H1 (cell line): ENCODE data around the gene EML4. TPM values are rescaled to one million over a fixed set of nuclear protein-coding genes. Genes with fewer than 3 reads are reported as not detected.

Source experiments
- CTCF ChIA-PET: fragments of 300-600 bp; sonication (Branson Sonifier 250); formaldehyde crosslinking; loops from one replicate; lab custom pipeline; 2021; ENCODE audit not compliant: partially characterized antibody; lab: Charles Lee
- POLR2A ChIA-PET: fragments of 300-600 bp; sonication (Branson Sonifier 250); formaldehyde crosslinking; loops from one replicate; lab custom pipeline; 2021; ENCODE audit warnings: inconsistent platforms; ENCODE audit not compliant: partially characterized antibody; lab: Charles Lee
- DNase-seq, 2 experiments: peaks; one replicate each; pipeline versions ENCODE4 v3.0.0 to v3.0.0-alpha.2; 2010 to 2022; ENCODE audit warnings: low spot score in 2 of 2, low read depth in 1 of 2, mixed read lengths in 1 of 2
- FAIRE-seq: peaks from 2 replicates; lab custom pipeline; 2011; peaks lifted over from hg19 to GRCh38; lab: Jason Lieb, UNC
- H2AFZ ChIP-seq: 2 replicates; pipeline ENCODE4 v1.8.1; 2012; ENCODE audit warnings: low read length, inconsistent platforms
- H2AK5ac ChIP-seq: 2 replicates; pipeline ENCODE4 v1.6.1; 2013; ENCODE audit warnings: low read depth, low read length
- H2BK120ac ChIP-seq: replicated peaks from 2 replicates; pipeline ENCODE3; 2013; ENCODE audit warnings: low read depth, low read length, inconsistent platforms
- H2BK12ac ChIP-seq: 2 replicates; pipeline ENCODE4 v1.6.1; 2013; ENCODE audit warnings: low read depth, low read length
- H2BK15ac ChIP-seq: 2 replicates; pipeline ENCODE4 v1.6.1; 2013; ENCODE audit warnings: low read length
- H2BK20ac ChIP-seq: 2 replicates; pipeline ENCODE4 v1.6.1; 2013; ENCODE audit warnings: low read length
- H2BK5ac ChIP-seq: 2 replicates; pipeline ENCODE4 v1.6.1; 2013; ENCODE audit warnings: low read depth, low read length
- H3K14ac ChIP-seq: 2 replicates; pipeline ENCODE4 v1.6.1; 2013; ENCODE audit warnings: inconsistent platforms; ENCODE audit not compliant: insufficient read length
- H3K18ac ChIP-seq: 2 replicates; pipeline ENCODE4 v1.6.1; 2013; ENCODE audit warnings: low read length; ENCODE audit errors: extremely low read depth
- H3K23ac ChIP-seq: 2 replicates; pipeline ENCODE4 v1.6.1; 2013; ENCODE audit warnings: inconsistent platforms; ENCODE audit not compliant: insufficient read length
- H3K23me2 ChIP-seq: 2 replicates; pipeline ENCODE4 v1.6.1; 2013; ENCODE audit warnings: low read depth, low read length
- H3K27ac ChIP-seq: 2 replicates; pipeline ENCODE4 v1.6.1; 2011; ENCODE audit warnings: low read depth, low read length, inconsistent platforms
- H3K27me3 ChIP-seq, 4 experiments: replicated peaks in 1 of 4; 1 replicate in 1 of 4; 2 replicates in 3 of 4; pipeline versions ENCODE4 v1.6.1 to v1.8.1; 2011 to 2013; ENCODE audit warnings: low read length in 3 of 4, mild to moderate bottlenecking in 3 of 4, inconsistent platforms in 2 of 4, mixed read lengths in 2 of 4, moderate library complexity in 1 of 4; ENCODE audit not compliant: control insufficient read depth in 3 of 4, insufficient read depth in 3 of 4; ENCODE audit errors: extremely low read depth in 1 of 4
- H3K36me3 ChIP-seq, 4 experiments: 2 replicates each; pipeline versions ENCODE4 v1.6.1 to v1.8.1; 2011 to 2013; ENCODE audit warnings: mild to moderate bottlenecking in 4 of 4, low read length in 3 of 4, moderate library complexity in 2 of 4, control low read depth in 1 of 4, inconsistent platforms in 1 of 4; ENCODE audit not compliant: insufficient read depth in 4 of 4, control insufficient read depth in 2 of 4
- H3K4ac ChIP-seq: replicated peaks from 2 replicates; pipeline ENCODE3; 2013; ENCODE audit warnings: low read length, low read depth, mixed read lengths, inconsistent platforms; ENCODE audit not compliant: insufficient read length
- H3K4me1 ChIP-seq, 4 experiments: replicated peaks in 1 of 4; 1 replicate in 1 of 4; 2 replicates in 3 of 4; pipeline versions ENCODE4 v1.6.1 to v1.8.1; 2011 to 2013; ENCODE audit warnings: low read length in 3 of 4, inconsistent platforms in 2 of 4, mixed read lengths in 1 of 4; ENCODE audit not compliant: insufficient read depth in 4 of 4, control insufficient read depth in 3 of 4
- H3K4me2 ChIP-seq, 2 experiments: 2 replicates each; pipeline versions ENCODE4 v1.6.1 to v1.8.1; 2011 to 2013; ENCODE audit warnings: low read depth in 2 of 2, low read length in 2 of 2, control low read depth in 1 of 2, inconsistent platforms in 1 of 2, mild to moderate bottlenecking in 1 of 2; ENCODE audit not compliant: insufficient read depth in 1 of 2
- H3K4me3 ChIP-seq, 4 experiments: fragments of 200-600, 300-600 bp in 1 of 4; sonication (generic), shearing (Covaris generic), sonication (Bioruptor Twin) in 1 of 4; 2 replicates each; pipeline versions ENCODE4 v1.5.1 to v1.8.1; 2011 to 2016; ENCODE audit warnings: low read length in 4 of 4, low read depth in 3 of 4, control low read depth in 2 of 4, inconsistent platforms in 2 of 4, mild to moderate bottlenecking in 2 of 4, mixed read lengths in 1 of 4, moderate library complexity in 1 of 4; ENCODE audit not compliant: insufficient read depth in 2 of 4; ENCODE audit errors: extremely low read depth in 1 of 4
- H3K56ac ChIP-seq: replicated peaks from 2 replicates; pipeline ENCODE3; 2013; ENCODE audit warnings: low read depth, mild to moderate bottlenecking, mixed read lengths, low read length, inconsistent platforms; ENCODE audit not compliant: insufficient read length
- H3K79me1 ChIP-seq: 2 replicates; pipeline ENCODE4 v1.6.1; 2013; ENCODE audit warnings: low read depth, low read length, control low read depth
- H3K79me2 ChIP-seq, 2 experiments: 2 replicates each; pipeline versions ENCODE4 v1.6.1 to v1.8.1; 2012 to 2013; ENCODE audit warnings: low read length in 2 of 2, mild to moderate bottlenecking in 2 of 2, inconsistent platforms in 1 of 2; ENCODE audit not compliant: insufficient read depth in 2 of 2, control insufficient read depth in 1 of 2
- H3K9ac ChIP-seq, 4 experiments: replicated peaks in 1 of 4; 1 replicate in 1 of 4; 2 replicates in 3 of 4; pipeline versions ENCODE4 v1.6.1 to v1.8.1; 2011 to 2013; ENCODE audit warnings: low read depth in 3 of 4, low read length in 3 of 4, control low read depth in 2 of 4, mild to moderate bottlenecking in 2 of 4, moderate library complexity in 2 of 4, inconsistent platforms in 1 of 4; ENCODE audit errors: extremely low read depth in 1 of 4
- H3K9me3 ChIP-seq, 2 experiments: 2 replicates each; pipeline versions ENCODE4 v1.6.1 to v1.8.1; 2012 to 2013; ENCODE audit warnings: mild to moderate bottlenecking in 2 of 2, moderate library complexity in 2 of 2, control low read depth in 1 of 2, inconsistent platforms in 1 of 2, low read depth in 1 of 2, low read length in 1 of 2, mixed read lengths in 1 of 2; ENCODE audit not compliant: insufficient read depth in 2 of 2
- H4K20me1 ChIP-seq, 2 experiments: replicated peaks in 1 of 2; 2 replicates each; pipeline versions ENCODE3 to v1.8.1; 2011 to 2013; ENCODE audit warnings: inconsistent platforms in 2 of 2, low read length in 2 of 2, mild to moderate bottlenecking in 1 of 2; ENCODE audit not compliant: insufficient read depth in 2 of 2, control insufficient read depth in 1 of 2
- H4K5ac ChIP-seq: 2 replicates; pipeline ENCODE4 v1.6.1; 2013; ENCODE audit warnings: low read length, low read depth, mixed read lengths, inconsistent platforms; ENCODE audit not compliant: insufficient read length
- H4K8ac ChIP-seq: 2 replicates; pipeline ENCODE4 v1.8.0; 2013; ENCODE audit warnings: mild to moderate bottlenecking, moderate library complexity, low read length, inconsistent platforms; ENCODE audit not compliant: insufficient read depth; ENCODE audit errors: extremely low read depth
- H4K91ac ChIP-seq: replicated peaks from 2 replicates; pipeline ENCODE3; 2013; ENCODE audit warnings: low read length, mixed read lengths, inconsistent platforms; ENCODE audit not compliant: insufficient read length
- BCL11A ChIP-seq, 2 experiments: IDR thresholded peaks; one replicate each; pipeline ENCODE4 v1.6.1; 2011; ENCODE audit warnings: low read depth in 2 of 2, low read length in 2 of 2, mild to moderate bottlenecking in 2 of 2
- CHD1 ChIP-seq: IDR thresholded peaks from 2 replicates; pipeline ENCODE4 v1.6.1; 2012; ENCODE audit warnings: low read depth, low read length, improper control_type of control experiment
- HDAC6 ChIP-seq: IDR thresholded peaks from one replicate; pipeline ENCODE4 v1.7.1; 2012; ENCODE audit warnings: low read depth, mild to moderate bottlenecking, inconsistent platforms, low read length, moderate library complexity
- MAX ChIP-seq: IDR thresholded peaks from 2 replicates; pipeline ENCODE4 v1.6.1; 2012; ENCODE audit warnings: inconsistent platforms
- NRF1 ChIP-seq: IDR thresholded peaks from 2 replicates; pipeline ENCODE4 v1.6.1; 2011; ENCODE audit warnings: mild to moderate bottlenecking, low read depth, low read length, improper control_type of control experiment
- RNF2 ChIP-seq: fragments of 200-900, 300-1000 bp; sonication (generic); IDR thresholded peaks from 2 replicates; pipeline ENCODE4 v1.7.1; 2016; ENCODE audit warnings: borderline replicate concordance, low read depth, mild to moderate bottlenecking, antibody characterized with exemption, low read length; ENCODE audit not compliant: poor library complexity, severe bottlenecking; ENCODE audit errors: missing control alignments
- SP2 ChIP-seq: IDR thresholded peaks from 2 replicates; pipeline ENCODE4 v1.6.1; 2012; ENCODE audit warnings: mild to moderate bottlenecking, low read length, inconsistent platforms
- SP4 ChIP-seq: IDR thresholded peaks from 2 replicates; pipeline ENCODE4 v1.6.1; 2012; ENCODE audit warnings: low read length, inconsistent platforms
- SUZ12 ChIP-seq: fragments of 200-600 bp; sonication (generic); IDR thresholded peaks from 2 replicates; pipeline ENCODE4 v1.6.1; 2012; ENCODE audit warnings: mild to moderate bottlenecking, inconsistent platforms, low read length, moderate library complexity, mixed read lengths
- YY1 ChIP-seq: IDR thresholded peaks from 2 replicates; pipeline ENCODE4 v1.6.1; 2011; ENCODE audit warnings: low read depth, mild to moderate bottlenecking, low read length
- WGBS, 2 experiments: shearing (Covaris generic) in 1 of 2; methylation state at CpG; one replicate each; pipeline versions ENCODE4 v1.1.6 to v1.1.7; 2013 to 2015; ENCODE audit warnings: low lambda C conversion rate in 2 of 2, mixed read lengths in 2 of 2, inconsistent platforms in 1 of 2, low coverage in 1 of 2, missing lambda C conversion rate in 1 of 2; ENCODE audit not compliant: insufficient replicate concordance in 2 of 2, insufficient coverage in 1 of 2, insufficient read length in 1 of 2; ENCODE audit errors: extremely low coverage in 1 of 2, missing lambda C conversion rate in 1 of 2; 5-methylcytosine and 5-hydroxymethylcytosine counted together
- polyA plus RNA-seq, 7 experiments: library from polyadenylated mRNA; depleted of rRNA in 3 of 7; stranded (reverse) in 5 of 7; unstranded in 2 of 7; fragments of >200 nt in 5 of 7; fragments of 200-250 nt in 2 of 7; gene quantifications; 1 replicate in 5 of 7; 2 replicates in 1 of 7; 4 replicates in 1 of 7; pipeline versions ENCODE4 v1.2.1 to v1.2.3, GENCODE V29; 2011 to 2013; ENCODE audit warnings: missing spikeins in 2 of 7, mixed read lengths in 2 of 7
- total RNA-seq: library from RNA; stranded (reverse); fragmentation: NEBNext Ultra II Directional; extraction: Animal tissue kit (Norgen Biotek cat#: 25700); gene quantifications from 2 replicates; pipeline ENCODE4 v1.2.1, GENCODE V29; 2021
- TF ChIP-seq, protein P1 (sequence below), 3 experiments: IDR thresholded peaks; 1 replicate in 2 of 3; 2 replicates in 1 of 3; pipeline versions ENCODE4 v1.5.1 to v1.6.1; 2011; ENCODE audit warnings: low read length in 3 of 3, mild to moderate bottlenecking in 3 of 3, inconsistent platforms in 2 of 3, low read depth in 1 of 3, moderate library complexity in 1 of 3; ENCODE audit not compliant: insufficient read depth in 1 of 3; ENCODE audit errors: control extremely low read depth in 1 of 3

The EML4 gene
- total and polyA plus RNA-seq, 2 of the 8 experiments (the other 6 are each of a cell fraction or from before 2014, with no cell fraction given) = 50.1 to 104 TPM

DNA sequence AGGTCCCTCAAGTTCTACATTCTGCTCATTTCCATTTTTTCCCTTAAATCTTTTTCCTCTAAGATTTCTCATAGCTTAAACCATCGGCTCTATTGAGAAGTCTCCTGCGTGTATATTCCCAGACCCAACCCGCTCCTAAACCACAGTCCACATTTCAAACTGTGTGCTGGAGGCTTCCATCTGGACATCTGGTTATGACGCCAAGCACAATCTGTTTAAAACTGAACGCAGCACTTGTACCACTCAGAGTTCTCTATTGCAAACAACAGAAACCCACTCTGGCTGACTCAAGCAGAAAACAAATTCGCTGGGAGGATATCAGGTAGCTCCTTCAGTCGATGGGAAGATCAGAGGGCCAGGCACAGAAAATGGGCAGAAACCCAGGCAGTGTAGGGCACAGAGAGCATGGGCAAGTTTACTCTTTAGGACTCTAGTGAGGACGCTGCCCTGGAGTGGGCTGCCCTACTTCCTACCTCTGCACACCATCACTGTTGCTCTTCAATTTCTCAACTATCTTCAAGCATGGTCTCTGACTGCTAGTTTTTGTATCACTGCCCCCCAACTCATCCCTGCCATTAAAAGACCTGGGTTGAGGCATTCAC lies 5.6 kb upstream of the EML4 start:
- Histone ChIP-seq H3K14ac (no peak overlapping the region), H2AK5ac (no peak overlapping the region), H3K9ac (no peak overlapping the region), H3K56ac (no peak overlapping the region), H3K23me2 (no peaks in the 10 kb centered on the region), H3K36me3 (no peaks in the 10 kb centered on the region), H3K27me3 (no peaks in the 10 kb centered on the region), H2BK20ac (no peak overlapping the region), H3K9me3 (no peaks in the 10 kb centered on the region), H3K18ac (no peak overlapping the region), H2BK15ac (no peak overlapping the region), H3K4ac (no peak overlapping the region), H4K20me1 (no peaks in the 10 kb centered on the region), H3K79me2 (no peaks in the 10 kb centered on the region), H4K5ac (no peak overlapping the region), H3K4me2 (no peak overlapping the region), H3K27ac (no peak overlapping the region), H2BK5ac (no peak overlapping the region), H3K4me3 (no peak overlapping the region), H4K8ac (no peak overlapping the region), H4K91ac (no peak overlapping the region), H2BK12ac (no peak overlapping the region), H2BK120ac (no peak overlapping the region), H2AFZ (no peak overlapping the region), H3K4me1 (no peaks in the 10 kb centered on the region), H3K79me1 (no peaks in the 10 kb centered on the region), H3K23ac (no peak overlapping the region)
- ChIA-PET CTCF (interaction anchor here (0.8 to 1.3 kb wide), 4 partner anchors 39 to 77 kb away, joined by 3 to 4 read pairs (median 3); no protein-coding TSS in a partner anchor), POLR2A (no interaction called here)
- no peak for DNase-seq
- 84% methylated on average over 8 of the region's 8 CpGs; no CpG with 5 or more reads in 1 of the 2 experiments for WGBS, 2 experiments
- TF ChIP-seq SP2 (no peak), NRF1 (no peak), BCL11A (IDR thresholded peaks at IDR 0.05; ENCODE audit: low read depth in 2 of 2, low read length in 2 of 2) (no peak), HDAC6 (no peak), CHD1 (no peak), SP4 (no peak), RNF2 (no peak), SUZ12 (no peak), YY1 (no peak), MAX (no peak)
- TF ChIP-seq, protein P1, sequence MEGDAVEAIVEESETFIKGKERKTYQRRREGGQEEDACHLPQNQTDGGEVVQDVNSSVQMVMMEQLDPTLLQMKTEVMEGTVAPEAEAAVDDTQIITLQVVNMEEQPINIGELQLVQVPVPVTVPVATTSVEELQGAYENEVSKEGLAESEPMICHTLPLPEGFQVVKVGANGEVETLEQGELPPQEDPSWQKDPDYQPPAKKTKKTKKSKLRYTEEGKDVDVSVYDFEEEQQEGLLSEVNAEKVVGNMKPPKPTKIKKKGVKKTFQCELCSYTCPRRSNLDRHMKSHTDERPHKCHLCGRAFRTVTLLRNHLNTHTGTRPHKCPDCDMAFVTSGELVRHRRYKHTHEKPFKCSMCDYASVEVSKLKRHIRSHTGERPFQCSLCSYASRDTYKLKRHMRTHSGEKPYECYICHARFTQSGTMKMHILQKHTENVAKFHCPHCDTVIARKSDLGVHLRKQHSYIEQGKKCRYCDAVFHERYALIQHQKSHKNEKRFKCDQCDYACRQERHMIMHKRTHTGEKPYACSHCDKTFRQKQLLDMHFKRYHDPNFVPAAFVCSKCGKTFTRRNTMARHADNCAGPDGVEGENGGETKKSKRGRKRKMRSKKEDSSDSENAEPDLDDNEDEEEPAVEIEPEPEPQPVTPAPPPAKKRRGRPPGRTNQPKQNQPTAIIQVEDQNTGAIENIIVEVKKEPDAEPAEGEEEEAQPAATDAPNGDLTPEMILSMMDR (IDR thresholded peaks at IDR 0.05; ENCODE audit: control extremely low read depth in 1 of 3, insufficient read depth in 1 of 3, low read depth in 1 of 3, low read length in 3 of 3) = no peak
- FAIRE-seq = no peak
